ENCODE data around the gene DNM3. TPM values are rescaled to one million over a fixed set of nuclear protein-coding genes. Genes with fewer than 3 reads are reported as not detected.

Gene DNM3
- total and polyA plus RNA-seq, 9 of the 15 experiments (the other 6 are each of a cell fraction or from before 2014, with no cell fraction given) = 0.08 to 0.36 (median 0.22) TPM; not detected in 1

- TF ChIP-seq CEBPZ (IDR thresholded peaks at IDR 0.05; ENCODE audit: borderline replicate concordance, low read depth, low read length) (no peak), ZNF696 (CRISPR knock-in tag; conservative IDR thresholded peaks at IDR 0.05) (no peak)
These were observed 540.6 kb downstream of the DNM3 start (continued) for GRCh38 chr1:172381946-172382345.

- no peaks in the 10 kb centered on the region for H3K36me3 ChIP-seq (ENCODE audit: control insufficient read depth, insufficient read depth, low read length)
- no peak for TF ChIP-seq TAF9B (IDR thresholded peaks at IDR 0.05; ENCODE audit: partially characterized antibody)
- no peak for TF ChIP-seq ZBTB43 (CRISPR knock-in tag; IDR thresholded peaks at IDR 0.05)
- TF ChIP-seq ESRRB (CRISPR knock-in tag; IDR thresholded peaks at IDR 0.05; ENCODE audit: borderline replicate concordance) = no peak
- no peak for TF ChIP-seq KLF16 (IDR thresholded peaks at IDR 0.05)
- no peak for ATAC-seq
- ChIA-PET POLR2A (interaction anchor here (0.5 kb wide), 1 partner anchor 576 kb away, joined by 3 read pairs; no protein-coding TSS in a partner anchor), CTCF (ENCODE audit: low intra/inter-chr PET ratio) (no interaction called here)
- BruUV-seq (replicated peaks) = no TSS peak
- no peak for FAIRE-seq
- H3K4me1 ChIP-seq (replicated peaks in 1 of 2; ENCODE audit: control insufficient read depth in 2 of 2, insufficient read depth in 2 of 2, low read length in 2 of 2) = no peaks in the 10 kb centered on the region
- no peaks in the 10 kb centered on the region for H3K79me2 ChIP-seq (ENCODE audit: control insufficient read depth, insufficient read depth, low read length)
- no peaks in the 10 kb centered on the region for H4K20me1 ChIP-seq (replicated peaks; ENCODE audit: control insufficient read depth, insufficient read depth, low read length)
- no peak overlapping the region for H3K4me3 ChIP-seq
- no peaks in the 10 kb centered on the region for H3K9me1 ChIP-seq (ENCODE audit: control insufficient read depth, insufficient read depth, low read length)
- intact Hi-C loops (cut with micrococcal nuclease) (no loop called here), in situ Hi-C loops (cut with MboI) (no loop called here)
- DNase-seq (ENCODE audit: extremely low read depth in 1 of 4, low spot score in 3 of 4) = no peak
- no peak overlapping the region for H2AFZ ChIP-seq (ENCODE audit: low read depth, low read length)
- WGBS (ENCODE audit: insufficient coverage, low coverage, missing lambda C conversion rate) = 3% methylated on average over 1 of the region's 1 CpG
- H3K9me3 ChIP-seq (replicated peaks; ENCODE audit: control insufficient read depth, insufficient read depth, low read depth, low read length) = no peaks in the 10 kb centered on the region
- H3K4me2 ChIP-seq (ENCODE audit: insufficient read depth, low read length) = no peak overlapping the region
- H3K9ac ChIP-seq (ENCODE audit: insufficient read depth in 1 of 2, low read depth in 2 of 2, low read length in 2 of 2) = no peak overlapping the region
- H3K27me3 ChIP-seq (ENCODE audit: control insufficient read depth in 2 of 2, insufficient read depth in 2 of 2, low read length in 2 of 2) = peaks cover 7% of the 10 kb centered on the region in 2 experiments; a peak in 2 of 5 replicates
- H3K27ac ChIP-seq (ENCODE audit: extremely low read depth, low read depth, low read length) = no peak overlapping the region
These were observed 541.1 kb downstream of the DNM3 start for GRCh38 chr1:172382406-172382805.
